Nephron progenitor cell (in vitro differentiated cells): ENCODE data around the gene RPTOR.

Experiments used
- DNase-seq: peaks from one replicate; pipeline ENCODE4 v3.0.0; 2021
- H3K27ac Mint-ChIP-seq: 2 replicates; pipeline ENCODE4 v1.8.0; 2021; ENCODE audit warnings: mild to moderate bottlenecking, moderate library complexity, mixed read lengths
- H3K27me3 Mint-ChIP-seq: 2 replicates; pipeline ENCODE4 v1.8.0; 2021; ENCODE audit warnings: mild to moderate bottlenecking, low read depth, mixed read lengths; ENCODE audit not compliant: poor library complexity
- H3K36me3 Mint-ChIP-seq: 2 replicates; pipeline ENCODE4 v1.8.0; 2021; ENCODE audit warnings: low read depth, mixed read lengths
- H3K4me1 Mint-ChIP-seq: 2 replicates; pipeline ENCODE4 v1.8.0; 2021; ENCODE audit warnings: mixed read lengths
- H3K4me3 Mint-ChIP-seq: 2 replicates; pipeline ENCODE4 v1.8.0; 2021; ENCODE audit warnings: mild to moderate bottlenecking, moderate library complexity, mixed read lengths
- H3K9me3 Mint-ChIP-seq: 2 replicates; pipeline ENCODE4 v1.8.0; 2021; ENCODE audit warnings: mild to moderate bottlenecking, moderate library complexity, mixed read lengths
- TF ChIP-seq, protein P1 (sequence below): fragments of 200-600 bp; sonication (generic); IDR thresholded peaks from 2 replicates; pipeline ENCODE4 v1.5.0; 2021; ENCODE audit warnings: antibody characterized with exemption

RPTOR gene

DNA sequence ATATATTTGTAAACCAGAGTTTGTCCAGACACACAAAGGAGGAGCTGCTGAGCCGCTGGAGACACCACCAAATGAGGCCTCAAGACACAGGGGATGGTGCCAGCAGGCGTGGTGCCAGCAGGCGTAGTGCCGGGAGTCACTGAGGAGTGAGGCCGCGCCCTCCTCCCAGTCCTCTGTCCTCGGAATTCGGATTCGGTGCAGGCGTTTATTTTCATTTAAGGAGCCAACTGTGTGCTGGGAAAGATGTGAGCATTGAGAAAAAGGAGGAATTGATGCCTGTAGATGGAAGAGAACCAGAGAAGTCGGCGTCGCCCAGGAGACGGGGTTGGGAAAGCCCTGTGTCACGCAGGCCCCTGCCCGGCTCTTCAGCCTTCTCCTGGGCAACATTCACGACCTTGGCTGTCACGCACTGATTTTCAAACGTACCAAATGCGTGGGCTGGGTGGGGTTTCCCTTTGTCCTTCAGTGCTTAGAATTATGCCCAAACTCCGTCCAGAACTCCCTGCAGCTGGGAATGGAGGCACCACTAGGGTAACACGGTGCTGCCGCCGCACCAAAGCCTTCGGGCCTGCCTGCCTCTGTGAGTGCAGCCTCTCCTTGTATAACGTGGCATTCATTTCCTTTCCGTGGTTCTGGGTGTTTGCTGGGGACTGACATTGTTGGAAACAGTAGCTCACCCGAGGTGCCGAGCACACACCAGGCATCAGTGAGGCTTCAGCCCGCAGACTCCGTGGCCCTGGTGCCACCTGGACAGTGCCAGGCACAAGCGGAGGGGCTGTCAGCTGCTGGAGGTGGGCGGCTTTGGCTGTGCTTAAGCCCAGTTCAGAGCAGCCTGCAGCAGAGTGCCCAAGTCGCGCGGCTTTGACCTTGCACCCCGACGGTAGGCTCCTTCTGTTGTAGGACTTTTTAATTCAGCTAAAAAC is 398.0 kb downstream of the RPTOR start:
- Mint-ChIP-seq H3K27me3 (peaks cover 3% of the 10 kb centered on the region), H3K4me1 (peaks cover 17% of the 10 kb centered on the region), H3K27ac (peak overlapping the region; percentile 73), H3K36me3 (peaks cover 35% of the 10 kb centered on the region), H3K4me3 (no peak overlapping the region), H3K9me3 (no peaks in the 10 kb centered on the region)
- TF ChIP-seq, protein P1, sequence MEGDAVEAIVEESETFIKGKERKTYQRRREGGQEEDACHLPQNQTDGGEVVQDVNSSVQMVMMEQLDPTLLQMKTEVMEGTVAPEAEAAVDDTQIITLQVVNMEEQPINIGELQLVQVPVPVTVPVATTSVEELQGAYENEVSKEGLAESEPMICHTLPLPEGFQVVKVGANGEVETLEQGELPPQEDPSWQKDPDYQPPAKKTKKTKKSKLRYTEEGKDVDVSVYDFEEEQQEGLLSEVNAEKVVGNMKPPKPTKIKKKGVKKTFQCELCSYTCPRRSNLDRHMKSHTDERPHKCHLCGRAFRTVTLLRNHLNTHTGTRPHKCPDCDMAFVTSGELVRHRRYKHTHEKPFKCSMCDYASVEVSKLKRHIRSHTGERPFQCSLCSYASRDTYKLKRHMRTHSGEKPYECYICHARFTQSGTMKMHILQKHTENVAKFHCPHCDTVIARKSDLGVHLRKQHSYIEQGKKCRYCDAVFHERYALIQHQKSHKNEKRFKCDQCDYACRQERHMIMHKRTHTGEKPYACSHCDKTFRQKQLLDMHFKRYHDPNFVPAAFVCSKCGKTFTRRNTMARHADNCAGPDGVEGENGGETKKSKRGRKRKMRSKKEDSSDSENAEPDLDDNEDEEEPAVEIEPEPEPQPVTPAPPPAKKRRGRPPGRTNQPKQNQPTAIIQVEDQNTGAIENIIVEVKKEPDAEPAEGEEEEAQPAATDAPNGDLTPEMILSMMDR: no peak
- no peak for DNase-seq

DNA sequence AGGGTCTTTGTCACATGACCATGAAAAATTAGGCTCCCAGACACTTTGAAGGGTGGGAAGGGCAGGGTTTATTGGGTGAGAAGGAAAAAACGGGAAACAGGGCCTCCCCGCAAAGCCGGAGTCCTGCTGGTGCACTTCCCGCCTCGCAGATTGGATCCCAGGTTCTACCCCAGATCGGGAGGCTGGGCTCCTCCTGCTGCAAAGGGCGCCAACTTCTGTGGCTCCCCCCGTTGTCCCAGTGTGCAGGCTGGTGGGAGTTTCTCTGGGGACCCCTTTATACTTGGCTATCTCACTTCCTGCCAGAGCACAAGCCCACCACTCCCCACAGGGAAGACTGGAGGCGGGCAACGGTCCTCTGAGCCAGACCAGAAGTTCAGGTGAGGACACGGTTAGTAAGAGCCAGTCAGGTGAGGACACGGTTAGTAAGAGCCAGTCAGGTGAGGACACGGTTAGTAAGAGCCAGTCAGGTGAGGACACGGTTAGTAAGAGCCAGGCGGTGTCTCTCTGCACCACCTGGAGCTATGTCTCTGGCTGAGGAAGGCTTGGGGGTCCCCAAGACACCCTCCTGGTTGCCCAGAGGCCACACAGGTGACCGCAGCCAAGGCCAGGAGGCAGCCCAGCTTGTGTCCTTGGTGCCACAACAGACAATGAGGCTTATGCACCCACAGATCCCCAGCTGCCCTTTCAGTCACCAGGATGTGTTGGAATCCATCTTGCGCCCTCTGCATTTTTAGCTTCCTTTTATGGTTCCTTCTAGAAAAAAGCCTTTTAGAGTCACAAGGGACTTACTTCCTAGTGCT is 398.9 kb downstream of the RPTOR start:
- Mint-ChIP-seq H3K4me3 (no peak overlapping the region), H3K36me3 (peaks cover 36% of the 10 kb centered on the region), H3K27ac (no peak overlapping the region), H3K9me3 (no peaks in the 10 kb centered on the region), H3K4me1 (peaks cover 8% of the 10 kb centered on the region), H3K27me3 (peaks cover 3% of the 10 kb centered on the region)
- TF ChIP-seq, protein P1: no peak
- DNase-seq: no peak

DNA sequence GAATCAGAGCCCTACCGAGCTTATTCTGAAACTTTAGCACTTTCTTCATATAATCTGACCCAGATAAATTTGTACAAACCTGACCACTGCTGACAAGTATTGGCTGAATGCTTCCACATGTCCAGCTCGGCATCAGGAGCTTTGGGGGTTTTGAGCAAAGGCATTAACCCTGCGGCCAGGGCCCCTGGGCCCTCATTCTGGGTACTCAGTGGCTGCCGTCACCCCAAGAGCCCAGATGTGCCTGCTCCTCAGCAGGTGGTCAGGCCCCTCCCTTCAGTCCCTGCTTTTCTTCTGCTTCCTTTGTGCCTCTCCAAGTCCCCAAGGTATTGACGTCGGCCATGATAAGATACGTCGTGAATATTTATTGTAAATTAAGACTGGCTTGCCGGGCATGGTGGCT is 399.7 kb downstream of the RPTOR start:
- Mint-ChIP-seq H3K9me3 (no peaks in the 10 kb centered on the region), H3K4me3 (no peak overlapping the region), H3K27me3 (peaks cover 3% of the 10 kb centered on the region), H3K4me1 (peaks cover under 1% of the 10 kb centered on the region), H3K36me3 (peaks cover 36% of the 10 kb centered on the region), H3K27ac (no peak overlapping the region)
- no peak for DNase-seq
- TF ChIP-seq, protein P1: no peak

DNA sequence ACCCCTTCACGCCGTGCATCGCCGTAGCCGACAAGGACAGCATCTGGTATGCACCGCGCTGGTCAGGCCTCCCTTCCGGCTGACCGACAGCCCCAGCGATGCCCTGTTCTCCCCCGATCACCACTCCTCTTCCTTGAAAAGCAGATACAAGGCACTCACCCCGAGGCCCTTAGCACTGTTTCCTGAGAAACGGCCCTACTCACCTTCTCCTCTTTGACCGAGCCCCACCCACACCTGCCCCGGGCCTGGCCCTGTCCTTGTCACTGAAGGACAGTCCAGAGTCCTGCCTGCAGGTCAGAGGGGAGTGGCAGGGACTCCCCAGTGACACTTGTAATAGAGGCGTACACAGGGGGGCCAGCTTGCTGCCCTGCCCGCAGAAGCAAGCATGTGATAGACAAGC is 401.1 kb downstream of the RPTOR start:
- peaks cover 42% of the 10 kb centered on the region for H3K36me3 Mint-ChIP-seq
- no peaks in the 10 kb centered on the region for H3K27me3 Mint-ChIP-seq
- H3K4me1 Mint-ChIP-seq: no peaks in the 10 kb centered on the region
- peak overlapping the region; percentile 45 for H3K27ac Mint-ChIP-seq
- no peaks in the 10 kb centered on the region for H3K9me3 Mint-ChIP-seq
- no peak overlapping the region for H3K4me3 Mint-ChIP-seq
- no peak for DNase-seq
- TF ChIP-seq, protein P1: no peak

DNA sequence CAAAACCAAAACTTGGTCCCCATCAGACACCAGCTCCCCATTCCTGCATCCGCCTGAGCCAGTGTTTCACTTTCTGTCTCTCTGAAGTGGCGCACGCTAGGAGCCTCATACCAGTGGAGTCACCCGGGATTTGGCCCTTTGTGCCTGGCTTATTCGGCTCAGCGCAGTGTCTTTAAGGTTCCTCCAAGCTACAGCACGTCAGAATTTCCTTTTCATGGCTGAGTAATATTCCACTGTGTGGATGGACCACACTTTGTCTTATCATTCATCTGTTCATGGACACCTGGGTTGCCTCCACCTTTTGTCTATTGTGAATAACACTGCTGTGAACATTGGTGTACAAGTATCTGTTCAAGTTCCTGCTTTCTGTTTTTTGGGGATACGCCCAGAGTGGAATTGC is 401.8 kb downstream of the RPTOR start:
- no peaks in the 10 kb centered on the region for H3K9me3 Mint-ChIP-seq
- H3K36me3 Mint-ChIP-seq: peaks cover 42% of the 10 kb centered on the region
- DNase-seq: no peak
- no peaks in the 10 kb centered on the region for H3K27me3 Mint-ChIP-seq
- H3K27ac Mint-ChIP-seq: no peak overlapping the region
- H3K4me1 Mint-ChIP-seq: no peaks in the 10 kb centered on the region
- H3K4me3 Mint-ChIP-seq: no peak overlapping the region
- TF ChIP-seq, protein P1: no peak
